ENCODE data around the gene FXYD2.

The FXYD2 gene

GRCh38 chr11:117836077-117836960, 11.8 kb upstream of the FXYD2 start:
- no peak for DNase-seq (ENCODE audit: low read depth in 4 of 4, low spot score in 1 of 4)

DNA sequence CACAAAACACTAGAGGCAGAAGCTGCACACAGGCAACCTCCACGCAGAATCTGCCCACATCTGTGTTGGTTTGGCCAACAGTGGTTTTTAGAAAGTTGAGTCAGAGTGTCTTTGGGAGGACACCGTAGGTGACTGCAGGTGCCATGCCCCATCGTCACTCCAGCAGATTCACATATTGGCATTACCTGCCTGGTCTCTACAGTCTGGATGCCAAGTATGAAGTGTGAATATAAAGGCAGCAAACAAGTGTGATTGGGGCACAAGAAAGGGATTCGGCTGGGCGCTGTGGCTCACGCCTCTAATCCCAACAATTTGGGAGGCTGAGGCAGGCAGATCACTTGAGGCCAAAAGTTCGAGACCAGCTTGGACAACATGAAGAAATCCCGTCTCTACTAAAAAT, 11.0 kb upstream of the FXYD2 start:
- DNase-seq (ENCODE audit: low read depth in 4 of 4, low spot score in 1 of 4) = no peak

- DNase-seq (ENCODE audit: low read depth in 4 of 4, low spot score in 1 of 4) = no peak
Observed at GRCh38 chr11:117834838-117835443, 10.4 kb upstream of the FXYD2 start.

GRCh38 chr11:117834068-117834810, 9.7 kb upstream of the FXYD2 start:
- no peak for DNase-seq (ENCODE audit: low read depth in 4 of 4, low spot score in 1 of 4)

DNA sequence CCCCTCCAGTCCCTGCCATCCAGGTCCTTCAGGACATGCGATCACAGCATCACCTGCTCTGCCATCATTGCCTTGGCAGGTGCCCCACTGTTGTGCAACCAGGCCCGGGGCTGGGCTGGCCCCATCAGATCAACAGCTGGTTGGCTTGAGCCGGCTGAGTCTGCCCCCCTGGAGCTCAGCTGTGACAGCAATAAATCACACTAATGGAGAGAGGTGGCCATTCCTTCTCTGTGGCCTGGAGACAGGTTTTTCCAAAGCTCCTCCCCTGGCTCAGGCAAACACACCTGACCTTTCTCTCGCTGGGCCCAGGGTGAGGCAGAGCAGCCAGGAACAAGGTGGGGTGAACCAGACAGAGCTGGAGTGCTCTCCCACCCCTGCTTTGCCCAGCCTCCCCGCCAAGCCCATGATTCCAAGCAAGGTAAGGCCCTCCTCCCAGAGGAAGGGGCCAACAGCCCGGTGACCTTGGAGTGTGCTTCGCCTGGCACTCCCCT, 8.9 kb upstream of the FXYD2 start:
- no peak for DNase-seq (ENCODE audit: low read depth in 4 of 4, low spot score in 1 of 4)

GRCh38 chr11:117832511-117832910, 8.0 kb upstream of the FXYD2 start:
- DNase-seq (ENCODE audit: low read depth in 4 of 4, low spot score in 1 of 4) = no peak

DNA sequence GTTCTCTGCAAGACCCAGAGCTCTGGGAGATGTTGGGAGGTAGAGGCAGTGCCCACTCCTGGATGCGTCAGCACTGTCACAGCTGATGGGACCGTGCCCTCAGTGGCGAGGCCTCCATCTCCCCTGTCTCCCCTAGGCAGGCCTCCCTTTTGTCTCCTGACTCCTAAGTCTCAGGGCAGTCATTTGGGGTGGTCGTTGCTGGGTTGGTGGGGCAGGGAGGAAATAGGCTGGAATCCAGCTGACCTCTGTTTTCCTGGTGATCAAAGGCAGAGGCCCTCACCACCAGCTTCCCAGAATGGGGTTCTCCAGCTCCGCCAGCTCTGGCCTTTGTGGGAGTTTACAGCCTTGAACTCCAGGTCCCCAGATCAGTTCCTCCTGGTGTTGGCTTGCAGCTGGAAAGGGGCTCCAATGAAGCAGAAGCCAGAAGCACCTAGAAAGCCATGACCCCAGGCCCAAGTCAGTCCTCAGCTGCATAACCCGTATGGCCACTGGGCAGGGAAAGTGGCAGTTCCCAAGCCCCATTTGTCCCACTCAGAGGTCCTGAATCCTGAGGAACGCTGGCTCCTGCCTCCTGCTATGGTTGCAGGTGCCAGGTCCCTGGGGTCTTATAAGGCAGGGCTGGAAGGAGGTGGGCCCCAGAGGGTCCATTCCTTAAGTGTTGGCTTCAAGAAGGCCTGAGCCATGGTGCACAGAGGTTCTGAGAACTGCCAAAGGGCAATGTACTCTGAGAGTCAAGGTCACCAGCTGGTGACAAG, 7.3 kb upstream of the FXYD2 start:
- no peak for DNase-seq (ENCODE audit: low read depth in 4 of 4, low spot score in 1 of 4)

DNA sequence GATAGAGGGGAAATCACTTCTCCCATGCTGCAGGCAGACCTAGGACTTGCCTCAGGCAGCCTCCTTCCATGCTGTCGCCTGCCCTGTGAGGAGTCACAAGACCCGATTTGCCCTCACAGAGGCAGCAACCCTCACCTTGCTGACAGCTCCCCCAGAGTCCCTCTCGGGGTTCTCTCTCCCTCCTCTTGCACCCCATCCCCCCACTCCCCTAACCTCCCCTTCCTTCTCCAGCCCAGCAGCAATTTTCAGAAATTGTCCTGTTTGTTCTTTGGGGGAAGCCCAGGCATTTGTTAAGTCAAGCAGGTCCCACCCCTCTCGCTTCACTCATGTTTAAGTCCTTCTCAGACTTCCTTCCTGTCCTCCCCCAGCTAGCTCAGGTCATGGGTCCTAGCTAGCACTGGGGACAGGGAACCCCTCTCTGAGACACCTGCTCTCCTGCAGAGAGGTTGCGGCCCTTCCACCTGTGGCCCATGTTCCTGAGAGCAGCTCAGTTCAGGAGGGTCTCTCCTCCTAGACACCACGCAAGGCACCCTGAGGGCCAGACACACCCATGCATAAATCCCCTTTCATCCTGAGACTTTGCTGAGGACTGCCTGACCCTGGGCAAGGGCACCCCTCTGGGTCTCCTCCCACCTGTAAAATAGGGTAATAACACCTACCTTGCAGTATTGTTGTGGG, 6.3 kb upstream of the FXYD2 start:
- DNase-seq (ENCODE audit: low read depth in 4 of 4, low spot score in 1 of 4) = no peak

GRCh38 chr11:117830072-117830471, 5.5 kb upstream of the FXYD2 start:
- no peak for DNase-seq (ENCODE audit: low read depth in 4 of 4, low spot score in 1 of 4)

DNA sequence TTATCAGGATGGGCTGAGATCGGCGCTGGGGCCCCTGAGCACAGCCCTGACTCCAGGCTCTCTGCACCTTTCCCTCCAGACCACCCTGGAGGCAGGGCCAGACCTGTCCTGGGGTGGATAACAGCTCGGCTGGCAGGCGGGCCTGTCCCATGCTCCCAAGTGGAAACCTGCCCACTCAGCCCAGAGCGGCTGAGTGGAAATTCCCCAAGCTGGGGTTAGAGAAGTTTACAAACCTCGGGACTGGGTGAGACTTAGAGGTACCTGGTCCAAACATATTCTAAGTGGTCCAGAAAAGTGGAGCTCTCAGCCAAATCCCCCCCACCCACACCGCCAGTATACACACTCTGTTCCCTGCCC, 4.8 kb upstream of the FXYD2 start:
- no peak for DNase-seq (ENCODE audit: low read depth in 4 of 4, low spot score in 1 of 4)

GRCh38 chr11:117828611-117829368, 4.2 kb upstream of the FXYD2 start:
- DNase-seq (ENCODE audit: low read depth in 4 of 4, low spot score in 1 of 4) = peak in 3 of 4 experiments; percentile 57 to 83 (median 76)

- no peak for DNase-seq (ENCODE audit: low read depth in 4 of 4, low spot score in 1 of 4)
Observed at GRCh38 chr11:117827521-117828511, 3.3 kb upstream of the FXYD2 start.

GRCh38 chr11:117826832-117827231, 2.3 kb upstream of the FXYD2 start:
- no peak for DNase-seq (ENCODE audit: low read depth in 4 of 4, low spot score in 1 of 4)

- DNase-seq (ENCODE audit: low read depth in 4 of 4, low spot score in 1 of 4) = no peak
Observed at GRCh38 chr11:117826190-117826570, 1.6 kb upstream of the FXYD2 start.

GRCh38 chr11:117825538-117826189, 1.1 kb upstream of the FXYD2 start:
- no peak for DNase-seq (ENCODE audit: low read depth in 4 of 4, low spot score in 1 of 4)

DNA sequence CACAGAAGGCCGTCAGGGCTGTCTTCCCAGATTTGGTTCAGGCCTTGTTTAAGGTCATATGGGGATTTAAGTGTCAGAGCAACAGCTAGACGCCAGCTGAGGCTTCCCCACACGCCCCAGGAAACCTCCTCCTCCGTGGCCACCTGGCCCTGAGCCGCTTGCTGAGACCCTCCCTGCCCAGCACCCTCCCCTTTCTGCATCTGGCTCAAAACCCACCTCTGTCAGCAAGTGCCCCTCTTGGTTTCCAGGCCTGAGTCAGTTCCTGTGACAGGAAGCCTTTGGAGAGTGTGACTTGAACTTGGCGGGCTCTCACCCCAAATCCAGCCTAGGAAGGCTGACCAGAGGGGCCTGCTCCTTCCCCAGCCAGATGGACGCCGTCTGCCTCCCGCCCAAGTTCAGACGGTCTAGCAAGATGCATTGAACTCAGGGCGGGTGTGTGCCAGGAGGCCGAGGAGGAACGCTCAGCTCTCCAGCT, 561 bp downstream of the FXYD2 start:
- DNase-seq (ENCODE audit: low read depth in 4 of 4, low spot score in 1 of 4) = no peak

DNA sequence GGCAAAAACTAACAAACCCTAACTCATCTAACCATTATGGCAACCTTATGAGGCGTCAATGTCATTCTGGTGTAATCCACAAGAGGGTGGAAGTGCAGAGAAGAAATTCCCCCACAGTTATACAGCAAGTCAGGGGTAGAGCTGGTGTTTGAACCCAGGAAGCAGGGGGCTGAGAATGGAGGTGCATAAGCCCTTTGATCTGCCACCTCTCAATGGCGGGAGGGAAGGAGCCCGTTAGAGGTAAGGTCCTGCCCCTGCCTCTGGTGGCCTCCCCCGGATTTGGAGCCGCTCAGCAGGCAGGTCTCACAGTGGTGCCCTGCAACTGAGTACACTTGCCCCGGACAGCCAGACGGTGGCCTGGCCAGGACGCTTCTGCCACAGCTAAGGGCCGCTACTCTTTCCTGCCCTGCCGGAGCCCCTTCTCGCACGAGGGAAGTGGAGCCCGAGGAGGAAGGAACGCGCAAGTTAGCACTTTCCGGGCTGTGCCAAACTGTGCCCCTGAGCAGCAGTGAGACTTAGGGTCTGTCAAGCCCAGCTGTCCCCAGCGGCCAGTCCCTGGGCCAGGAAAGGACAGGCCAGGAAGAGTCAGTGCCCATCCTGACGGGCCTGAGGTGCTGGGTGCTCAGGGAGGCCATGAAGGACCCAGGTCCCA, 1.1 kb downstream of the FXYD2 start:
- DNase-seq (ENCODE audit: low read depth in 4 of 4, low spot score in 1 of 4) = no peak
